GM23338 (cell line): ENCODE data around the gene MEIS3. TPM values are rescaled to one million over a fixed set of nuclear protein-coding genes. Genes with fewer than 3 reads are reported as not detected.

Experiments
- ATAC-seq: fragments of 200-7000 bp; cut with Tn5 transposase; 3 replicates; pipeline ENCODE4 v1.9.1; 2020
- DNase-seq: peaks from one replicate; pipeline ENCODE4 v3.0.0-alpha.2; 2015; ENCODE audit warnings: low spot score
- H2AFZ ChIP-seq: fragments of 200-600 bp; sonication (generic); 2 replicates; pipeline ENCODE4 v1.8.0; 2016; ENCODE audit warnings: antibody characterized with exemption, mild to moderate bottlenecking, moderate library complexity
- H3F3A ChIP-seq: fragments of 200-600 bp; sonication (generic); replicated peaks from 2 replicates; pipeline ENCODE4 v1.8.0; 2017; ENCODE audit warnings: antibody characterized with exemption, mixed run types, low read depth
- H3K27ac ChIP-seq: fragments of 200-600 bp; sonication (generic); 2 replicates; pipeline ENCODE4 v1.6.1; 2016; ENCODE audit warnings: low read depth
- H3K27me3 ChIP-seq: fragments of 200-600 bp; sonication (generic); 2 replicates; pipeline ENCODE4 v1.8.0; 2016; ENCODE audit warnings: mild to moderate bottlenecking, mixed run types, moderate library complexity; ENCODE audit not compliant: insufficient read depth
- H3K36me3 ChIP-seq: fragments of 200-600 bp; sonication (generic); 2 replicates; pipeline ENCODE4 v1.8.0; 2016; ENCODE audit warnings: mild to moderate bottlenecking; ENCODE audit not compliant: insufficient read depth
- H3K4me1 ChIP-seq: fragments of 200-600 bp; sonication (generic); 2 replicates; pipeline ENCODE4 v1.8.0; 2016; ENCODE audit warnings: mild to moderate bottlenecking, moderate library complexity; ENCODE audit not compliant: insufficient read depth
- H3K4me2 ChIP-seq: fragments of 200-600 bp; sonication (generic); 2 replicates; pipeline ENCODE4 v1.7.1; 2017; ENCODE audit warnings: mixed run types
- H3K4me3 ChIP-seq: fragments of 200-600 bp; sonication (generic); 2 replicates; pipeline ENCODE4 v1.6.1; 2016; ENCODE audit warnings: mixed run types
- H3K79me2 ChIP-seq: fragments of 200-600 bp; sonication (generic); replicated peaks from 2 replicates; pipeline ENCODE4 v1.8.0; 2017; ENCODE audit warnings: mild to moderate bottlenecking; ENCODE audit not compliant: insufficient read depth
- H3K9me2 ChIP-seq: fragments of 200-600 bp; sonication (generic); 2 replicates; pipeline ENCODE4 v1.8.0; 2017; ENCODE audit not compliant: insufficient read depth
- H4K20me1 ChIP-seq: fragments of 200-600 bp; sonication (generic); replicated peaks from 2 replicates; pipeline ENCODE4 v1.8.0; 2017; ENCODE audit warnings: mild to moderate bottlenecking; ENCODE audit not compliant: insufficient read depth
- H3K27ac Mint-ChIP-seq: 2 replicates; pipeline ENCODE4 v1.8.0; 2020; ENCODE audit warnings: inconsistent platforms, mild to moderate bottlenecking, moderate library complexity, mixed read lengths
- H3K27me3 Mint-ChIP-seq: 3 replicates; pipeline ENCODE4 v1.8.0; 2022; ENCODE audit warnings: low read depth, mild to moderate bottlenecking, moderate library complexity, mixed read lengths, inconsistent platforms; ENCODE audit not compliant: insufficient read depth, poor library complexity
- H3K36me3 Mint-ChIP-seq: 3 replicates; pipeline ENCODE4 v1.8.0; 2021; ENCODE audit warnings: low read depth, mild to moderate bottlenecking, inconsistent platforms, moderate library complexity, mixed read lengths
- H3K4me1 Mint-ChIP-seq: 3 replicates; pipeline ENCODE4 v1.8.0; 2020; ENCODE audit warnings: mild to moderate bottlenecking, inconsistent platforms, mixed read lengths
- H3K4me3 Mint-ChIP-seq: 3 replicates; pipeline ENCODE4 v1.8.0; 2021; ENCODE audit warnings: moderate library complexity, mild to moderate bottlenecking, inconsistent platforms, mixed read lengths
- H3K9me3 Mint-ChIP-seq: 3 replicates; pipeline ENCODE4 v1.8.0; 2020; ENCODE audit warnings: moderate library complexity, mild to moderate bottlenecking, inconsistent platforms, mixed read lengths
- NANOG ChIP-seq: IDR thresholded peaks from 2 replicates; pipeline ENCODE4 v1.6.1; 2016; ENCODE audit warnings: antibody characterized with exemption, borderline replicate concordance
- STAT1 ChIP-seq: IDR thresholded peaks from one replicate; pipeline ENCODE4 v1.6.1; 2016; ENCODE audit warnings: antibody characterized with exemption; ENCODE audit not compliant: unreplicated experiment
- ZNF114 ChIP-seq: fragments of 250-450 bp; sonication (Bioruptor Pico); IDR thresholded peaks from 2 replicates; pipeline ENCODE4 v1.5.0; 2020; ENCODE audit warnings: mild to moderate bottlenecking, moderate library complexity
- ZNF331 ChIP-seq: fragments of 250-450 bp; sonication (Bioruptor Pico); IDR thresholded peaks from 2 replicates; pipeline ENCODE4 v1.5.0; 2020; ENCODE audit warnings: low read depth, mild to moderate bottlenecking, moderate library complexity
- polyA plus RNA-seq: library from polyadenylated mRNA; unstranded; fragments of >200 nt; fragmentation: Nextera tagmentation; extraction: Ambion mirVana; gene quantifications from 2 replicates; pipeline ENCODE4 v1.2.1, GENCODE V29; 2016
- total RNA-seq: library from RNA; depleted of rRNA; stranded (reverse); fragments of >200 nt; shearing (Covaris generic); gene quantifications from 2 replicates; pipeline ENCODE4 v1.2.3, GENCODE V29; 2014
- TF ChIP-seq, protein P1 (sequence below): fragments of 250-450 bp; sonication (Bioruptor Pico); IDR thresholded peaks from 2 replicates; pipeline ENCODE4 v1.5.0; 2020; ENCODE audit warnings: mild to moderate bottlenecking, moderate library complexity
- TF ChIP-seq, protein P2 (sequence below): IDR thresholded peaks from one replicate; pipeline ENCODE4 v1.6.1; 2018; ENCODE audit warnings: antibody characterized with exemption; ENCODE audit not compliant: unreplicated experiment

Gene MEIS3
- total and polyA plus RNA-seq, 2 experiments from 2014 or later, result 20.6 to 33.7 TPM

DNA sequence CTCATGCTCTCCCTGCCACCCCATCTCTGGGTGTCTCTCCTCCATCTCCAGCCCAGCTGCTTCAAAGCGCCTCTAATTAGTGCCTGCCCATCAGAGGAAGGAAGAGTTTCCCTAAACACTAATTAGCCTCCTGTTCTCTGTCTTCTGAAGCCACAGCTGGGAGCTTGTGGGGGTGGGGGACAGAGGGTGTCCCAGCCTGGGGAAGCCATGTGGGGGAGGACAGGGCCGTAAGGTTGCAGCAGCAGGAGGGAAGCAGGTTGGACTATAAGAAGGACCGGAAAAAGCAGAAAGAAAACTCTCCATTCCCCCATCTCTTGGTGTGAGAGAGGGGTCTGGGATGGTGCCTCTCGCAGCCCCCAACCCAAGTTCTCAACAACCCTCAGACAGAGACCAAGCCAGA is 26.2 kb upstream of the MEIS3 start (continued):
- TF ChIP-seq, protein P1, sequence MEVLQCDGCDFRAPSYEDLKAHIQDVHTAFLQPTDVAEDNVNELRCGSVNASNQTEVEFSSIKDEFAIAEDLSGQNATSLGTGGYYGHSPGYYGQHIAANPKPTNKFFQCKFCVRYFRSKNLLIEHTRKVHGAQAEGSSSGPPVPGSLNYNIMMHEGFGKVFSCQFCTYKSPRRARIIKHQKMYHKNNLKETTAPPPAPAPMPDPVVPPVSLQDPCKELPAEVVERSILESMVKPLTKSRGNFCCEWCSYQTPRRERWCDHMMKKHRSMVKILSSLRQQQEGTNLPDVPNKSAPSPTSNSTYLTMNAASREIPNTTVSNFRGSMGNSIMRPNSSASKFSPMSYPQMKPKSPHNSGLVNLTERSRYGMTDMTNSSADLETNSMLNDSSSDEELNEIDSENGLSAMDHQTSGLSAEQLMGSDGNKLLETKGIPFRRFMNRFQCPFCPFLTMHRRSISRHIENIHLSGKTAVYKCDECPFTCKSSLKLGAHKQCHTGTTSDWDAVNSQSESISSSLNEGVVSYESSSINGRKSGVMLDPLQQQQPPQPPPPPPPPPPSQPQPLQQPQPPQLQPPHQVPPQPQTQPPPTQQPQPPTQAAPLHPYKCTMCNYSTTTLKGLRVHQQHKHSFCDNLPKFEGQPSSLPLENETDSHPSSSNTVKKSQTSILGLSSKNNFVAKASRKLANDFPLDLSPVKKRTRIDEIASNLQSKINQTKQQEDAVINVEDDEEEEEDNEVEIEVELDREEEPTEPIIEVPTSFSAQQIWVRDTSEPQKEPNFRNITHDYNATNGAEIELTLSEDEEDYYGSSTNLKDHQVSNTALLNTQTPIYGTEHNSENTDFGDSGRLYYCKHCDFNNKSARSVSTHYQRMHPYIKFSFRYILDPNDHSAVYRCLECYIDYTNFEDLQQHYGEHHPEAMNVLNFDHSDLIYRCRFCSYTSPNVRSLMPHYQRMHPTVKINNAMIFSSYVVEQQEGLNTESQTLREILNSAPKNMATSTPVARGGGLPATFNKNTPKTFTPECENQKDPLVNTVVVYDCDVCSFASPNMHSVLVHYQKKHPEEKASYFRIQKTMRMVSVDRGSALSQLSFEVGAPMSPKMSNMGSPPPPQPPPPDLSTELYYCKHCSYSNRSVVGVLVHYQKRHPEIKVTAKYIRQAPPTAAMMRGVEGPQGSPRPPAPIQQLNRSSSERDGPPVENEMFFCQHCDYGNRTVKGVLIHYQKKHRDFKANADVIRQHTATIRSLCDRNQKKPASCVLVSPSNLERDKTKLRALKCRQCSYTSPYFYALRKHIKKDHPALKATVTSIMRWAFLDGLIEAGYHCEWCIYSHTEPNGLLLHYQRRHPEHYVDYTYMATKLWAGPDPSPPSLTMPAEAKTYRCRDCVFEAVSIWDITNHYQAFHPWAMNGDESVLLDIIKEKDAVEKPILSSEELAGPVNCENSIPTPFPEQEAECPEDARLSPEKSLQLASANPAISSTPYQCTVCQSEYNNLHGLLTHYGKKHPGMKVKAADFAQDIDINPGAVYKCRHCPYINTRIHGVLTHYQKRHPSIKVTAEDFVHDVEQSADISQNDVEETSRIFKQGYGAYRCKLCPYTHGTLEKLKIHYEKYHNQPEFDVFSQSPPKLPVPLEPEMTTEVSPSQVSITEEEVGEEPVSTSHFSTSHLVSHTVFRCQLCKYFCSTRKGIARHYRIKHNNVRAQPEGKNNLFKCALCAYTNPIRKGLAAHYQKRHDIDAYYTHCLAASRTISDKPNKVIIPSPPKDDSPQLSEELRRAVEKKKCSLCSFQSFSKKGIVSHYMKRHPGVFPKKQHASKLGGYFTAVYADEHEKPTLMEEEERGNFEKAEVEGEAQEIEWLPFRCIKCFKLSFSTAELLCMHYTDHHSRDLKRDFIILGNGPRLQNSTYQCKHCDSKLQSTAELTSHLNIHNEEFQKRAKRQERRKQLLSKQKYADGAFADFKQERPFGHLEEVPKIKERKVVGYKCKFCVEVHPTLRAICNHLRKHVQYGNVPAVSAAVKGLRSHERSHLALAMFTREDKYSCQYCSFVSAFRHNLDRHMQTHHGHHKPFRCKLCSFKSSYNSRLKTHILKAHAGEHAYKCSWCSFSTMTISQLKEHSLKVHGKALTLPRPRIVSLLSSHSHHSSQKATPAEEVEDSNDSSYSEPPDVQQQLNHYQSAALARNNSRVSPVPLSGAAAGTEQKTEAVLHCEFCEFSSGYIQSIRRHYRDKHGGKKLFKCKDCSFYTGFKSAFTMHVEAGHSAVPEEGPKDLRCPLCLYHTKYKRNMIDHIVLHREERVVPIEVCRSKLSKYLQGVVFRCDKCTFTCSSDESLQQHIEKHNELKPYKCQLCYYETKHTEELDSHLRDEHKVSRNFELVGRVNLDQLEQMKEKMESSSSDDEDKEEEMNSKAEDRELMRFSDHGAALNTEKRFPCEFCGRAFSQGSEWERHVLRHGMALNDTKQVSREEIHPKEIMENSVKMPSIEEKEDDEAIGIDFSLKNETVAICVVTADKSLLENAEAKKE (CRISPR knock-in tag), result no peak
- no peak for TF ChIP-seq ZNF331 (CRISPR knock-in tag)

DNA sequence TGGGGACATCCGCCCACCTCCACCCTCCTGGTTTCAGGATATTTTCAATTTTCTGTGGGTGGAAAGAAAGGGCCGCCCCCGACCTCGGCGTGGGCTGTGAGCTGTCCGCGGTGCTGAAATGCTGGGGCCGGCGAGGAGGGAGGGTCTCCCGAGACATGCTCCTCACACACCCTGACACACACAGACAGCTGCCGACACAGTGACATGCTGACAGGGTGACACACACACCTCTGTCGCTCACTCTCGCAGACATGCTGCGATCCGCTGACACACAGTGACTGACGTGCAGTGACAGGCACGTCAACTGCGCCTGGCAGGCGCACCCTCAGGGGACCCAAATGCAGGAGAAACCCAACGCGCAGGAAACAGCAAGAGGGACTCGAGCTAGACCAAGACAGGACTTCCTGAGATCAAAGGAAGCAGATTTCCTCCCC is 25.1 kb upstream of the MEIS3 start:
- Mint-ChIP-seq H3K4me1 (peaks cover 30% of the 10 kb centered on the region), H3K4me3 (peak overlapping the region; percentile 31; the same call in 1 of the 3 replicates), H3K36me3 (no peaks in the 10 kb centered on the region; the same call in 2 of the 3 replicates), H3K27me3 (peaks cover 34% of the 10 kb centered on the region), H3K27ac (no peak overlapping the region), H3K9me3 (no peaks in the 10 kb centered on the region; the same call in 2 of the 3 replicates)
- peak; percentile 76 for DNase-seq
- TF ChIP-seq ZNF114 (no peak), STAT1 (no peak), NANOG (no peak)
- TF ChIP-seq, protein P2, sequence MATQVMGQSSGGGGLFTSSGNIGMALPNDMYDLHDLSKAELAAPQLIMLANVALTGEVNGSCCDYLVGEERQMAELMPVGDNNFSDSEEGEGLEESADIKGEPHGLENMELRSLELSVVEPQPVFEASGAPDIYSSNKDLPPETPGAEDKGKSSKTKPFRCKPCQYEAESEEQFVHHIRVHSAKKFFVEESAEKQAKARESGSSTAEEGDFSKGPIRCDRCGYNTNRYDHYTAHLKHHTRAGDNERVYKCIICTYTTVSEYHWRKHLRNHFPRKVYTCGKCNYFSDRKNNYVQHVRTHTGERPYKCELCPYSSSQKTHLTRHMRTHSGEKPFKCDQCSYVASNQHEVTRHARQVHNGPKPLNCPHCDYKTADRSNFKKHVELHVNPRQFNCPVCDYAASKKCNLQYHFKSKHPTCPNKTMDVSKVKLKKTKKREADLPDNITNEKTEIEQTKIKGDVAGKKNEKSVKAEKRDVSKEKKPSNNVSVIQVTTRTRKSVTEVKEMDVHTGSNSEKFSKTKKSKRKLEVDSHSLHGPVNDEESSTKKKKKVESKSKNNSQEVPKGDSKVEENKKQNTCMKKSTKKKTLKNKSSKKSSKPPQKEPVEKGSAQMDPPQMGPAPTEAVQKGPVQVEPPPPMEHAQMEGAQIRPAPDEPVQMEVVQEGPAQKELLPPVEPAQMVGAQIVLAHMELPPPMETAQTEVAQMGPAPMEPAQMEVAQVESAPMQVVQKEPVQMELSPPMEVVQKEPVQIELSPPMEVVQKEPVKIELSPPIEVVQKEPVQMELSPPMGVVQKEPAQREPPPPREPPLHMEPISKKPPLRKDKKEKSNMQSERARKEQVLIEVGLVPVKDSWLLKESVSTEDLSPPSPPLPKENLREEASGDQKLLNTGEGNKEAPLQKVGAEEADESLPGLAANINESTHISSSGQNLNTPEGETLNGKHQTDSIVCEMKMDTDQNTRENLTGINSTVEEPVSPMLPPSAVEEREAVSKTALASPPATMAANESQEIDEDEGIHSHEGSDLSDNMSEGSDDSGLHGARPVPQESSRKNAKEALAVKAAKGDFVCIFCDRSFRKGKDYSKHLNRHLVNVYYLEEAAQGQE, result peak; percentile 97
- Histone ChIP-seq H3K27me3 (peaks cover 23% of the 10 kb centered on the region), H3K4me1 (peaks cover 21% of the 10 kb centered on the region), H2AFZ (no peak overlapping the region), H3K9me2 (no peaks in the 10 kb centered on the region), H4K20me1 (peaks cover 6% of the 10 kb centered on the region), H3F3A (peaks cover 24% of the 10 kb centered on the region; the same call in 1 of the 2 replicates), H3K27ac (no peak overlapping the region), H3K4me2 (no peak overlapping the region), H3K79me2 (no peaks in the 10 kb centered on the region), H3K36me3 (no peaks in the 10 kb centered on the region), H3K4me3 (no peak overlapping the region)
- ATAC-seq, result no peak; the same call in 2 of the 3 replicates
